K562 (cell line): ENCODE results near the gene MIER2. TPM values are rescaled to one million over a fixed set of nuclear protein-coding genes. Genes with fewer than 3 reads are reported as not detected.

ENCODE experiments used
- BHLHE40 ChIP-seq: IDR thresholded peaks from 2 replicates; pipeline ENCODE4 v1.6.1; 2011; ENCODE audit warnings: low read length, improper control_type of control experiment
- CBX1 ChIP-seq: sonication (generic); IDR thresholded peaks from 2 replicates; pipeline ENCODE4 v1.6.1; 2016; ENCODE audit warnings: antibody characterized with exemption, low read depth, mild to moderate bottlenecking
- CTCF ChIP-seq, 3 experiments: IDR thresholded peaks in 2 of 3; conservative IDR thresholded peaks in 1 of 3; 2 replicates each; pipeline ENCODE4 v1.5.1; 2011 to 2012; ENCODE audit warnings: low read length in 3 of 3, mild to moderate bottlenecking in 3 of 3, control low read depth in 2 of 3, improper control_type of control experiment in 1 of 3, inconsistent platforms in 1 of 3, low read depth in 1 of 3, mixed read lengths in 1 of 3, moderate library complexity in 1 of 3; ENCODE audit not compliant: insufficient read depth in 2 of 3
- DACH1 ChIP-seq: fragments of 450-650 bp; IDR thresholded peaks from 2 replicates; pipeline ENCODE4 v1.6.1; 2018; ENCODE audit not compliant: partially characterized antibody
- EWSR1 ChIP-seq: fragments of 450-650 bp; IDR thresholded peaks from 2 replicates; pipeline ENCODE4 v1.6.1; 2018; ENCODE audit warnings: borderline replicate concordance, mild to moderate bottlenecking, low read depth, moderate library complexity; ENCODE audit not compliant: partially characterized antibody
- HDAC1 ChIP-seq, 2 experiments: fragments of 450-650 bp; IDR thresholded peaks; 2 replicates each; pipeline ENCODE4 v1.6.1; 2016 to 2017; ENCODE audit warnings: inconsistent platforms in 1 of 2, mild to moderate bottlenecking in 1 of 2, moderate library complexity in 1 of 2
- NELFE ChIP-seq: IDR thresholded peaks from 2 replicates; pipeline ENCODE4 v1.6.1; 2011; ENCODE audit warnings: mild to moderate bottlenecking; ENCODE audit not compliant: insufficient read depth, insufficient read length
- NFRKB ChIP-seq: fragments of 450-650 bp; IDR thresholded peaks from 2 replicates; pipeline ENCODE4 v1.6.1; 2016; ENCODE audit warnings: low read depth
- PCBP1 ChIP-seq: fragments of 200-400 bp; formaldehyde crosslinking; IDR thresholded peaks from 2 replicates; pipeline ENCODE4 v1.6.1; 2018; ENCODE audit warnings: mild to moderate bottlenecking, low read depth, low read length; ENCODE audit not compliant: poor library complexity, severe bottlenecking
- PML ChIP-seq: IDR thresholded peaks from 2 replicates; pipeline ENCODE4 v1.6.1; 2012; ENCODE audit warnings: low read length, inconsistent platforms
- POLR3A ChIP-seq: IDR thresholded peaks from 2 replicates; pipeline ENCODE4 v1.6.1; 2011; ENCODE audit warnings: borderline replicate concordance, mild to moderate bottlenecking, moderate library complexity; ENCODE audit not compliant: insufficient read length, insufficient read depth; ENCODE audit errors: extremely low read depth
- PURB ChIP-seq: sonication (generic); formaldehyde crosslinking; IDR thresholded peaks from 2 replicates; pipeline ENCODE4 v1.9.0; 2021; ENCODE audit warnings: low read depth, mild to moderate bottlenecking, missing genetic modification reagents
- RAD21 ChIP-seq, 2 experiments: fragments of 250-450 bp in 1 of 2; fragments of 450-650 bp in 1 of 2; sonication (Bioruptor Pico) in 1 of 2; formaldehyde crosslinking in 1 of 2; IDR thresholded peaks in 1 of 2; conservative IDR thresholded peaks in 1 of 2; 2 replicates each; pipeline versions ENCODE4 v1.4.0 to v1.8.0; 2020 to 2022; ENCODE audit warnings: mild to moderate bottlenecking in 2 of 2, moderate library complexity in 1 of 2
- RCOR1 ChIP-seq, 2 experiments: IDR thresholded peaks; 2 replicates each; pipeline ENCODE4 v1.6.1; 2012; ENCODE audit warnings: low read depth in 2 of 2, low read length in 2 of 2, borderline replicate concordance in 1 of 2, improper control_type of control experiment in 1 of 2
- TBP ChIP-seq: optimal IDR thresholded peaks from 2 replicates; pipeline ENCODE3; 2011; ENCODE audit warnings: low read depth, low read length, improper control_type of control experiment
- USF1 ChIP-seq: sonication (generic); formaldehyde crosslinking; IDR thresholded peaks from 2 replicates; pipeline ENCODE4 v1.9.0; 2022; ENCODE audit warnings: mild to moderate bottlenecking, missing genetic modification reagents
- USF2 ChIP-seq: sonication (generic); formaldehyde crosslinking; IDR thresholded peaks from 2 replicates; pipeline ENCODE4 v1.5.0; 2020; ENCODE audit warnings: missing genetic modification reagents
- ZBTB17 ChIP-seq: fragments of 450-650 bp; formaldehyde crosslinking; IDR thresholded peaks from 2 replicates; pipeline ENCODE4 v1.4.0; 2020; ENCODE audit warnings: mild to moderate bottlenecking
- ZBTB7A ChIP-seq: IDR thresholded peaks from 2 replicates; pipeline ENCODE4 v1.6.1; 2011; ENCODE audit warnings: low read depth, mild to moderate bottlenecking, low read length, moderate library complexity, borderline replicate concordance; ENCODE audit not compliant: control insufficient read depth
- ZNF165 ChIP-seq: fragments of 250-450 bp; sonication (Bioruptor Pico); IDR thresholded peaks from 2 replicates; pipeline ENCODE4 v1.4.0; 2020; ENCODE audit warnings: borderline replicate concordance
- ZNF239 ChIP-seq: fragments of 250-450 bp; sonication (Bioruptor Pico); IDR thresholded peaks from 2 replicates; pipeline ENCODE4 v1.4.0; 2020; ENCODE audit warnings: mild to moderate bottlenecking
- ZNF586 ChIP-seq: fragments of 450-650 bp; formaldehyde crosslinking; conservative IDR thresholded peaks from 2 replicates; pipeline ENCODE4 v1.4.0; 2020; ENCODE audit warnings: mild to moderate bottlenecking, moderate library complexity
- ZSCAN32 ChIP-seq: fragments of 450-650 bp; formaldehyde crosslinking; IDR thresholded peaks from 2 replicates; pipeline ENCODE4 v1.4.0; 2020; ENCODE audit warnings: mild to moderate bottlenecking, moderate library complexity
- polyA plus RNA-seq, 8 experiments: library from polyadenylated mRNA; depleted of rRNA in 4 of 8; stranded (reverse) in 5 of 8; unstranded in 3 of 8; fragments of >200 nt; fragmentation: Nextera tagmentation in 2 of 8; fragmentation: Illumina TruSeq in 1 of 8; extraction: Ambion mirVana in 2 of 8; extraction: Trizol in 1 of 8; gene quantifications; 2 replicates each; pipeline versions ENCODE4 v1.2.1 to v1.2.3, GENCODE V29; 2011 to 2014; ENCODE audit warnings: inconsistent platforms in 1 of 8, missing spikeins in 1 of 8
- total RNA-seq, 7 experiments: library from RNA; depleted of rRNA in 6 of 7; stranded (reverse); fragments of >200 nt in 6 of 7; fragmentation: Illumina TruSeq in 2 of 7; extraction: Trizol in 2 of 7; gene quantifications; 2 replicates each; pipeline versions ENCODE4 v1.2.1 to v1.2.3, GENCODE V29; 2011 to 2021; ENCODE audit warnings: low replicate concordance in 1 of 7

Gene MIER2
- total and polyA plus RNA-seq, 9 of the 15 experiments (the other 6 are each of a cell fraction or from before 2014, with no cell fraction given): 0.46 to 34.7 (median 15.6) TPM

- TF ChIP-seq TBP (no peak), BHLHE40 (peak; percentile 79), NELFE (no peak), HDAC1 (IDR thresholded peaks at IDR 0.05) (no peak), PURB (CRISPR knock-in tag) (no peak), ZNF586 (CRISPR knock-in tag) (no peak), PML (no peak), DACH1 (no peak), PCBP1 (no peak), EWSR1 (no peak), CTCF (IDR thresholded peaks at IDR 0.05 in 2 of 3, conservative IDR thresholded peaks at IDR 0.05 in 1 of 3; ENCODE audit: insufficient read depth in 2 of 3, low read depth in 1 of 3, low read length in 3 of 3) (peak in 2 of 3 experiments; percentile 23 to 29; a peak in 1 of 6 replicates), USF2 (CRISPR knock-in tag) (peak; percentile 27; the same call in 1 of the 2 replicates), ZBTB17 (no peak), ZNF165 (CRISPR knock-in tag) (no peak), ZBTB7A (no peak), RCOR1 (IDR thresholded peaks at IDR 0.05; ENCODE audit: borderline replicate concordance in 1 of 2, low read depth in 2 of 2, low read length in 2 of 2) (no peak), ZSCAN32 (CRISPR knock-in tag) (no peak), CBX1 (no peak), NFRKB (no peak), ZNF239 (CRISPR knock-in tag) (no peak), RAD21 (CRISPR knock-in tag; conservative IDR thresholded peaks at IDR 0.05 in 1 of 2, IDR thresholded peaks at IDR 0.05 in 1 of 2) (peak in 1 of 2 experiments; percentile 30; a peak in 1 of 4 replicates), USF1 (CRISPR knock-in tag) (peak; percentile 74), POLR3A (no peak)
These were observed 27.0 kb upstream of the MIER2 start (continued) for GRCh38 chr19:371501-372168.
